Sciatic nerve (tissue), 2 donors: ENCODE measurements around the gene SHMT2. TPM values are rescaled to one million over a fixed set of nuclear protein-coding genes. Genes with fewer than 3 reads are reported as not detected.

ENCODE experiments used
- ATAC-seq: fragments of 200-7000 bp; cut with Tn5 transposase; one replicate; pipeline ENCODE4 v1.9.1; 2020; ENCODE audit warnings: mild to moderate bottlenecking, moderate library complexity
- DNase-seq: peaks from one replicate; pipeline ENCODE4 v3.0.0-alpha.2; 2020; ENCODE audit warnings: low spot score
- intact Hi-C: fragments of 100-400 bp; cut with DNase I; formaldehyde crosslinking; loops from one replicate; pipeline ENCODE4 v1.14.2; 2022
- total RNA-seq: library from RNA; stranded (reverse); fragmentation: NEBNext Ultra II Directional; extraction: Animal tissue kit (Norgen Biotek cat#: 25700); gene quantifications from one replicate; pipeline ENCODE4 v1.2.1, GENCODE V29; 2021
- donor health status: DM: no; HTN: no; CAD: no.
- donor health status: DM: no; HTN: no; CAD: no.

Gene SHMT2
- total RNA-seq, 1 donor from 2014 or later, result 41.9 TPM

DNA sequence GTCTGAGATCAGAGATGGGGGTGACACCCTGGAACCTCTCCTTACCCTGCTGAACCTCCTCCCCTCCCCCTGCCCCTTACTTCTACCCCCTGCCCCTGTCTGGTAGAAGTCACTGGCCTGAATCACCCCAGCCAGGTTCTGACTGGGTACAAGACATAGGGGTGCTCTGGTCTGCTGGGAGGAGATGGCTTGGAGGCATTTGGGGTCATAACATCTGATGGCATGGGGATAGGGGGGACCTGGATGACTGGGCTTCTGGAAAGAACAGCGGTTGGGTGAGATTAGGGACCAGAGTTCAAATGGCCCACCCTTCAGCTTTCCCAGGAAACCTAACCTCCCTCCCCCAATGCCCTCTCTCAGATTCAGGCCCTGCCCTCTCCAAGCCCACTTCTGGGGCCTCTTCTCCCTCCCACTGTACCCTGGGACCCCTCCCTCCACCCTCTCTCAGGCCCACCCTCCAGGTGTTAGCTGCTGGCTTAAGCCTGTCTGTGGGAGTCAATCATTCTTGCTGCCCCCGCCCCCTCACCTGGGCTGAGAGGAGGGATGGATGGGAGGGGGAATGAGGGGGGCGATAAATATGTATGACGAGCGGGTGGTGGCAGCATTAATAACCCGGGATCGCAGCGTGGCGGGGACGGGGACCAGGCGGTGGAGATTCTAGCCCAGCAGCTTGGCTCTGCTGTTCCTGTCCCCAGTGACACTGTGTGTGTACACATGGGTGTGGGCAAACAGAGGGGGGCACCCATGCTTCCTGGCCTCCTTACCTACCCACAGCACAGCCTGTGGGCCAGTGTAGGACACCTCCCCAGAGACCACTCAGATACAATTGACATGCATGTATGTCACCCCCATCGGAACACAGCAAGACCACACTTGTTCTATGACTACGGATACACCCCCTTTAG lies 7.0 kb upstream of the SHMT2 start:
- DNase-seq (no peak), ATAC-seq (no peak)
- intact Hi-C loops, result no loop called here

DNA sequence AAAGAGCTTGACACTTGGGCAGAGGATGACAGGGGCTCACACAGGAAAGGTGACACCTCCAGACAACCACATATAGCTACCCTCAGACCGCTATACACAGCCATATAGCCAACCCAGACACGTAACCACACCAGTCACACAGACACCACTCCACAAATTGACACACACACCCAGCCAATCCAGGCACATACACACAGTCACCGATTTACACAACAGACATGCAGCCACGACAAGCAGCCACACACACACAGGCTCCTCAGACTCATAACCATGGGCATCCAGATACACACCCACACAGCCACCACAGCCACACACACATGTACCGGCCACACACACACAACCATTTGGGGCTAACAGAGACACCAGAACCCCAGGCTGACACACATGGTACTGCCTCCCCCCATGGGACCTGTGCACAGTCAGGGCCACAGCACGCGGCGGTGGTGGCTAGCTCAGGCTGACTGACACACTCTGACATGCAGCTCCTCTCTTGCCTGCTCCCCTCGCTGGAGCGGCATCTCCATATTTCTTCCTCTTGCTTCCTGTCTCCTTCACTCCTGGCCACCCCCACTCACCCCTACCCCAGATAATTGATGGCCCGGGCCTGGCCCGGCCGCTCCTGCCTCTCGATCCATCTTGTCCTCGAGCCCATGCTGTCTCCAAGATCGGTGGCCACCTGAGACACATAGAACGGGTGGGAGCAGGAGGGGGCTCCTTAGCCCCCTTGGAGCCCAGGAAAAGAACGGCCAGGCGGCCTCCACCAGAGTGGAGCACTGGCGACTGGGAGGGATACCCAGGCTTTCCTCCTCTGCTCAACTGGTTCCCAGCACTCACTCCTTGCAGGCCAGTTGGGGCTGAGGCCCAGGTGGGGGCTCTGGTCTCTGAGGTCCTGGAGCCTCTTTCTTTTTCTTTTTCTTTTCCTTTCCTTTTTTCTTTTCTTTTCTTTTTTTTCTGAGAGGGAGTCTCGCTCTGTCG lies 6.0 kb upstream of the SHMT2 start:
- no peak for ATAC-seq
- intact Hi-C loops, result no loop called here
- no peak for DNase-seq

DNA sequence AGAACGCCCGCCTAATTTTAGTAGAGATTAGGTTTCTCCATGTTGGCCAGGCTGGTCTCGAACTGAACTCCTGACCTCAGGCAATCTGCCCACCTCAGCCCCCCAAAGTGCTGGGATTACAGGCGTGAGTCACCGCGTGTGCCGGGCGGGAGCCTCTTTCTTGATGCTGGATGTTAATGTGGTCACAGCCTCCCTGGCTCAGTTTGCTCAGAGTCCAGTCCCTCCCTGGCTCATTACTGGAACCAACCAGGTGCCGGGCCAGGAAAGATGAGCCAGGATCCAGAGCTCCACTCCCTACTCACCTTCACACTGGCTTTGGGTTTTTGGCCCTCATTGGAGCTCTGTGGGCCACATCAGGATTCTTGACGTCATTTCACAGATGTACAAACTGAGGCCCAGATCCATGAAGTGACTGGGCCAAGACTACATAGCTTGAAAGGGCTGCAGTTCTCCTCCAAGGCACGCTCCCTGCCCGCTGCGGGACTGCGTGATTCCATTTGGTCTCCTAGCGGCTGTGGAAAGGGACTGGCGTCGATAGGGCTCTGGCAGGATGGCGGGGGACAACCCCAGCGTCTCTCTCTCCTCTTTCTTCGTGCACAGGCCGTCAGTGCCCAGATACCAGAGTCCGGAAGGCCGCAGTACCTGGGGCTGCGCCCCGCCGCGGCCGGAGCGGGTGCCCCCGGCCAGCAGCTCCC lies 5.1 kb upstream of the SHMT2 start:
- DNase-seq (no peak), ATAC-seq (no peak)
- intact Hi-C loops, result no loop called here

DNA sequence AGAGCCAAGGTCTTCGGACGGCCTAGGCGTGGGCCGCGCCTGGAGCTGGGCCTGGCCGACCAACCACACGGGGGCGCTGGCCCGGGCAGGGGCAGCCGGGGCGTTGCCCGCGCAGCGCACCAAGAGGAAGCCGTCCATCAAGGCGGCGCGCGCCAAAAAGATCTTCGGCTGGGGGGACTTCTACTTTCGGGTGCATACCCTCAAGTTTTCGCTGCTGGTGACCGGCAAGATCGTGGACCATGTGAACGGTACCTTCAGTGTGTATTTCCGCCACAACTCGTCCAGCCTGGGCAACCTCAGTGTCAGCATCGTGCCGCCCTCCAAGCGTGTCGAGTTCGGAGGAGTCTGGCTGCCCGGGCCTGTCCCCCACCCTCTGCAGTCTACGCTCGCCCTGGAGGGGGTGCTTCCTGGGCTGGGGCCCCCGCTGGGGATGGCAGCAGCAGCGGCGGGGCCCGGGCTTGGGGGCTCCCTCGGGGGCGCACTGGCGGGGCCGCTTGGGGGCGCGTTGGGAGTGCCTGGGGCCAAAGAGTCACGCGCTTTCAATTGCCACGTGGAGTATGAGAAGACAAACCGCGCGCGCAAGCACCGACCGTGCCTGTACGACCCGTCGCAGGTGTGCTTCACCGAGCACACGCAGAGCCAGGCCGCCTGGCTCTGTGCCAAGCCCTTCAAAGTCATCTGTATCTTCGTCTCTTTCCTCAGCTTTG lies 4.4 kb upstream of the SHMT2 start:
- DNase-seq (no peak), ATAC-seq (no peak)
- intact Hi-C loops, result no loop called here

DNA sequence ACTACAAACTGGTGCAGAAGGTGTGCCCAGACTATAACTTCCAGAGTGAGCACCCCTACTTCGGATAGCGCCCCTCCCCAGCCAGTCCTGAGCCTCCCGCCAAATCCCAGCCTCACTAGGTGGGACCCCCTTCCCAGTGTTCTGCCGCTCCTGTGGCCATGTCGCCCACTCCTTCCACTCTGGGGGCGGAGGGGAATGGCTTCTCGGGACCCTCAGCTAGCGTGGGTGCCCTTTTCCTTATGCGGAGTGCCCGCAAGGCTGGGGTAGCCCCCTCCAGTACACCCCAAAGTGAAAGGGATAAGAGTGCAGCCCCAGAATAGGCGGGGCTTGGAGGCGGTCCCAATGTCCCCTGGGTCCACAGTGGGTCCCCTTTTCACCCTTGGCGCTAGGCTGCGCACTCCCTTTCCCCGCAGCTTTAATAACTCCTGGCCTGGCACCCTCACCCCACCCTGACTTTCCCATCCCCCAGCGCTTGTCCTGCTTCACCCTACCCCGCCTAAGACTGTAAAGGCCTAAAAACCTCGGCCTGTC lies 3.8 kb upstream of the SHMT2 start:
- ATAC-seq, result no peak
- no peak for DNase-seq
- intact Hi-C loops, result no loop called here

DNA sequence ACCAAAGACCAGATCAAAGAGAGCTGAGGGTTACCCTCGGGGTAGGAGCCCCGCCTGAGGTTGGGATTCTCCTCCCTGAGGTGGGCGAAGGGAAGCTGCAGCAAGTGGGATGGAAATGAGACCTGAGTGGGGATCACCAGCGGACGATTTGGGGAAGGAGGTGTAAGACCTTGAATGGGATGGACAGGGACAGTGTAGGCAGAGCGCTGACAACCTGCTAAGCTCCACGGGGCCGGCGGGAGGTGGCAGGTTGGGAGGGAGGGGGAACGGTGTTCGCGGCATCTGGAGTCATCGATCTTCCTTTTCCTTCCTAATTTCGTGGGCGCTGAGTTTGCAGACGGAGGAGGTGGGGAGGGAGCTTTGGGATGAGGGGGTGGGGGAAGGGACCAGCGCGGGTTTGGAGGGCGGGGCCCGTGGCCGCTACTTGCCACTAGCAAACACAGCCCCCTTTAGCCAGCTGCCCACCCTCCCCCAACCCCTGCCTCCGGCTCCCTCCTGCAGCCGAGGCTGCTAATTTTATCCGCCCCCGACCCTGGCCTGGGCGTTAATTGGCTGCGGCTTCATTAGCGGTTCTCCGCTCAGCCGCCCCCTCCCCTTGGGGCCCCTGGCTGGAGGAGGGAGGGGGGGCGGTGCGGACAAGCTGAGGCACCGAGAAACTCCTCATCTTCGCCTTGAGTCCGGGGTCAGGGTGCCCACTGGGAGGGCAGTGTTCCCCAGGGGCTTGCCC lies 2.8 kb upstream of the SHMT2 start:
- ATAC-seq, result no peak
- intact Hi-C loops, result no loop called here
- DNase-seq, result no peak

DNA sequence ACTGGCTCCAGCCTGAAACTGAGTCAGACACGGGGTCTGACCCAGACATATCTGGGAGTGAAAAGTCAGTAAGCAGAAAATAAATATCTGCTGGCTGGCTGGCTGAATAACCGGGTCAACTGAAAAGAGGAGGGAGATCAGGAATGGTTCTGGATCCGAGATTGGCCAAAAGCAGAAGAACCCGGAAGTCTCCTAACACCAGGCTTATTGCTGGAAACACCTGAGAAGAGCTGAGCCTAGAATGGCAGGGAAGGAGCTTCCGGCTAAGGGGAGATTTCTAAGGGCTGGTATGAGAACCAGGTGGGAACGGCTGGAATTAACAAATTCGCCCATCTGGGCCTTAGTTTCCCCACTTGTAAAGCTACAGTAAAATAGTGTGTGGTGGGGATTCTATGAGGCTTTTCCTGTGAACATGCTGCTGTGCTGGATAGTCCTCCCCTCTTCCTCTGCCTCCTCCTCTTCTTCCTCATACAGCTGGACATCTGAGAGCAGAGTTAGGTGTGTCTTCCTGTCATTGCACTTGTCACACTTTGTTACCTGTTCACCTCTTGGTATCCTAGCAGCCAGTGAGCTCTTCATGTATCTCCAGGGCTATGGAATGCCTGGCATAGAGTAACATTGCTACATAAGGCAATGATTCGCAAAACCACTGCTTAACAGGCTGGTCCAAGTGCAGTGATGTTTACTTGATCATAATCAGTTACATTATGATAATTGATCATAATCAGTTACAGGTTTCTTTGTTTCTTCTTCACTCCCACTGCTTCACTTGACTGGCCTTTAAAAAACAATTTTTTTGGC lies 2.0 kb upstream of the SHMT2 start:
- DNase-seq (no peak), ATAC-seq (no peak)
- intact Hi-C loops, result no loop called here

DNA sequence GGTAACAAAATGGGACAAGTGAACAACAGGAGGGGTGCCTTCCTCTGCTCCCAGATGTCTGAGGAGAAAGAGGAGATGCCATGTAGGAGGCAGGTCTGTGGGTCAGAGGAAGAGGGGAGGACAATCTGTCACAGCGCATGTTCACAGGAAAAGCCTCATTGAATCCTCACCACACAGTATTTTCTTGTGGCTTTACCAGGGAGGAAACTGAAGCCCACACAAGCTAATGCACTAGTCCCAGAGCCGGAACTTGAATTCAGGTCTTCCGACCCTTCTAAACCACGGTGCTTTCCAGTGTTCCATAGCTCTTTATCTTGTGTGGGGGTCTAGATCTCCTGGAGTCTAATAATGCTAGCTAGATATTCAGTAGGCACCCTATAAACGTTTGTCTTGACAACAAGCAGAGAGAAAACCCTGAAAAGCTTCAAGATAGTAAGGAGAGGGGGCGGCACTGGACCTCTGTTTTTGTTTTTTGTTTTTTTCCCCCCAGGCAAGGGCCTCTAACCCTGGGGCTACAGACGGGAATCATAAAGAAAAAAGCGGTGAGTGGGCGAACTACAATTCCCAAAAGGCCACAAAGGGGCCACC lies 371 bp upstream of the SHMT2 start:
- no peak for ATAC-seq
- DNase-seq, result no peak
- intact Hi-C loops, result no loop called here

DNA sequence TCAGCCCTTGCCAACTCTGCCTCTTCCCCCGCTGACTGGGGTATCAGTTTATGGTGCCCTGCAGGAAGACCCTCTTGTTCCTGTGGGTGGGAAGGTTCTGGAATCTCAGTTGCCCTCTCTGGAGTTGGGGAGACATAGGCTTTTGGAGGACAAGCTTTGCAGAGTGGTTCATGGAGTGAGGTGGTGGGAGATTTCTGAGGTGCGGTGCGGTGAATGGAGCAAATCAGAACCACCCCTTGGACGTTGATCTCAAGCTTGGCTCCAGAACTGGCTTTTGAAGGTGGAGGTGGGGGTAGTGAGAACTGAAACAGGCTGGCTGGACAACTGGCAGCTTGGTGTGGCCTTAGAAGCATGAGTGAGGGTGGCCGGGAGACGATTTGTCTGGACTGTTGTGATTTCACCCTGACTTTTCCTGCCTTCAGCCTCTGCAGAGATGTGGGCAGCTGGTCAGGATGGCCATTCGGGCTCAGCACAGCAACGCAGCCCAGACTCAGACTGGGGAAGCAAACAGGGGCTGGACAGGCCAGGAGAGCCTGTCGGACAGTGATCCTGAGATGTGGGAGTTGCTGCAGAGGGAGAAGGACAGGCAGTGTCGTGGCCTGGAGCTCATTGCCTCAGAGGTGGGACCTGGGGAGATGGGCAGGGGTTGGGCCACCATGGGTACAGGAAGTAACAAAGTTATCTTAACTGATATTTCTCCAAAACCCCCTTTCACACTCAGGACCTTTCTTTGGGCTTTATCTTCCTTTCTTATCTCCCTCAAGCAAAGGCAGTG lies 1.1 kb downstream of the SHMT2 start:
- intact Hi-C loops, result no loop called here
- DNase-seq (no peak), ATAC-seq (no peak)

DNA sequence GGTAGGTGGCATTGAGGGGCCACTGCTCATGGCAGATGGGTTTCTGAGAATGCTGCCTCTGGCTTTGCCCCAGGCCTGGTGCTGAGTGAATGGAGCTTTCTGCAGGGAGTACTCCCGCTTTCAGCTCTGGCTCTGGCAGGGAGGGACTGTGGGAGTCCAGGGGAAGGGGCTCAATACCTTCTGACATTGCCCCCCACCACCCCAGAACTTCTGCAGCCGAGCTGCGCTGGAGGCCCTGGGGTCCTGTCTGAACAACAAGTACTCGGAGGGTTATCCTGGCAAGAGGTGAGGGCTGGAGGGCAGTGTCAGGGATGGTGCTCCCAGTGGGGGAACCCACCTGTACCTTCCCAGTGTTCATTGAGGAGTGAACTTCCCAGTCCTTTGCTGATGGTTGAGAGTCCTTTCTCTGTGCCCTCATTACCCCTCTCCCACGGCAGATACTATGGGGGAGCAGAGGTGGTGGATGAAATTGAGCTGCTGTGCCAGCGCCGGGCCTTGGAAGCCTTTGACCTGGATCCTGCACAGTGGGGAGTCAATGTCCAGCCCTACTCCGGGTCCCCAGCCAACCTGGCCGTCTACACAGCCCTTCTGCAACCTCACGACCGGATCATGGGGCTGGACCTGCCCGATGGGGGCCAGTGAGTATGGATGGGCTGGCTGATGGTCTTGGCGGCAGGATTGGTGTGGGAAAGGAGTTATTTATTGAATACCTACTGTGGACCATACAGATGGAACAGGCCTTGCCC lies 1.9 kb downstream of the SHMT2 start:
- ATAC-seq, result no peak
- intact Hi-C loops, result no loop called here
- no peak for DNase-seq

DNA sequence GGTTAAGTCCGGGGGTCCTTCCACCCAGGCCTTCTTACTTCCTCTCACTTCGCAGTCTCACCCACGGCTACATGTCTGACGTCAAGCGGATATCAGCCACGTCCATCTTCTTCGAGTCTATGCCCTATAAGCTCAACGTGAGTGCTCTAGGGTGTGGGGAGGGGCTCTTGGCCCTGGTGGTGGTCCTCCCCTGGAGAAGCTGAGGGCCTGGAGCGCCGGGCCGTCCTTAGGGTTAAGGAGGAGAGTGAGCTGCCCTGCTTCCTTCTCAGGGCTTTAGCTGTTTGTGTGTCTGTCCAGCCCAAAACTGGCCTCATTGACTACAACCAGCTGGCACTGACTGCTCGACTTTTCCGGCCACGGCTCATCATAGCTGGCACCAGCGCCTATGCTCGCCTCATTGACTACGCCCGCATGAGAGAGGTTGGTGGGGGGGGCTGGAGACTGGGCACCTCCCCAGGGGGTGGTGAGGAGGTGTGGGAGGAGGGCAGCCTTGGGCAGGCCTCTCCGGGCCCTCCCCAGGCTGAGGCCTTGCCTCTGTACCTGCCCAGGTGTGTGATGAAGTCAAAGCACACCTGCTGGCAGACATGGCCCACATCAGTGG lies 2.7 kb downstream of the SHMT2 start:
- no peak for DNase-seq
- intact Hi-C loops, result no loop called here
- no peak for ATAC-seq

DNA sequence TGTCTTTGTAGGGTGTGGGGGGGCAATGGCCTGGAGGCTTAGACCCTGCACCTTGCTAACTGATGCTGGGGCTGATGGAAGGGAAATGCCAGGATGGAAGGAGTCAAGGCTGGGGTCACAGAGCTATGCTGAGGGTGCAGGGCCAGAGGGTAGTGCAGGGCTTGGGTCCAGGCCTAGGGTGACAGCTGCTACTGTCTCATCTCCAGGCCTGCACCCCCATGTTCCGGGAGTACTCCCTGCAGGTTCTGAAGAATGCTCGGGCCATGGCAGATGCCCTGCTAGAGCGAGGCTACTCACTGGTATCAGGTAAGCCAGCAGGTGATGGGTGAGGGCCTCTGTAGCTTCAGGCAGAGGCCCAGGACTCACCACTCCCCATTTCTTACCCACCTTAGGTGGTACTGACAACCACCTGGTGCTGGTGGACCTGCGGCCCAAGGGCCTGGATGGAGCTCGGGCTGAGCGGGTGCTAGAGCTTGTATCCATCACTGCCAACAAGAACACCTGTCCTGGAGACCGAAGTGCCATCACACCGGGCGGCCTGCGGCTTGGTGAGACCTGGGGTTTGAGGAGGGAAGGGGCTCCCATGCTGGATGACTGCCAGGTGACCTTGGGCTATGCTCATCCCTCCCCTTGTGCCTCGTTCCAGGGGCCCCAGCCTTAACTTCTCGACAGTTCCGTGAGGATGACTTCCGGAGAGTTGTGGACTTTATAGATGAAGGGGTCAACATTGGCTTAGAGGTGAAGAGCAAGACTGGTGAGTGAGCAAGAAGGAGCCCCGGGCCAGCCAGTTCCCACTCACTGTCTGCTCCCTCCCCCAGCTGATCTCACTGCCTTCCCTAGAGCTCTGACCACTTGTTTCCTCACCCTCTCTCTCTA lies 4.1 kb downstream of the SHMT2 start:
- intact Hi-C loops, result no loop called here
- DNase-seq (peak; percentile 63), ATAC-seq (peak; percentile 14)

DNA sequence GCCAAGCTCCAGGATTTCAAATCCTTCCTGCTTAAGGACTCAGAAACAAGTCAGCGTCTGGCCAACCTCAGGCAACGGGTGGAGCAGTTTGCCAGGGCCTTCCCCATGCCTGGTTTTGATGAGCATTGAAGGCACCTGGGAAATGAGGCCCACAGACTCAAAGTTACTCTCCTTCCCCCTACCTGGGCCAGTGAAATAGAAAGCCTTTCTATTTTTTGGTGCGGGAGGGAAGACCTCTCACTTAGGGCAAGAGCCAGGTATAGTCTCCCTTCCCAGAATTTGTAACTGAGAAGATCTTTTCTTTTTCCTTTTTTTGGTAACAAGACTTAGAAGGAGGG lies 4.7 kb downstream of the SHMT2 start:
- intact Hi-C loops, result no loop called here
- no peak for ATAC-seq
- no peak for DNase-seq

DNA sequence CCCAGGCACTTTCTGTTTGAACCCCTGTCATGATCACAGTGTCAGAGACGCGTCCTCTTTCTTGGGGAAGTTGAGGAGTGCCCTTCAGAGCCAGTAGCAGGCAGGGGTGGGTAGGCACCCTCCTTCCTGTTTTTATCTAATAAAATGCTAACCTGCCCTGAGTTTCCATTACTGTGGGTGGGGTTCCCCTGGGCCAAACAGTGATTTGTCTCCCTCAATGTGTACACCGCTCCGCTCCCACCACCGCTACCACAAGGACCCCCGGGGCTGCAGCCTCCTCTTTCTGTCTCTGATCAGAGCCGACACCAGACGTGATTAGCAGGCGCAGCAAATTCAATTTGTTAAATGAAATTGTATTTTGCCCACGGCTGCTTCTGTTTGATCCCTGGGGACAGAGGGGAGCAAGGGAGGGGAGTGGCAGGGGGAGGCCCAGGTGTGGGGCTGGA lies 5.1 kb downstream of the SHMT2 start:
- DNase-seq (no peak), ATAC-seq (no peak)
- intact Hi-C loops, result no loop called here
